ENCODE measurements around the gene SERPINA6.

Gene SERPINA6

GRCh38 chr14:94349276-94349675 lies 26.1 kb upstream of the SERPINA6 start:
- DNase-seq, result no peak

GRCh38 chr14:94348836-94349235 lies 25.7 kb upstream of the SERPINA6 start:
- DNase-seq, result no peak

- DNase-seq, result no peak
Observed at GRCh38 chr14:94346841-94347240, 23.7 kb upstream of the SERPINA6 start.

- peak; percentile 41 for DNase-seq
Observed at GRCh38 chr14:94346065-94346786, 23.1 kb upstream of the SERPINA6 start.

GRCh38 chr14:94345344-94346064 lies 22.4 kb upstream of the SERPINA6 start:
- DNase-seq, result no peak

- DNase-seq, result no peak
Observed at GRCh38 chr14:94344389-94344788, 21.3 kb upstream of the SERPINA6 start.

GRCh38 chr14:94343238-94344005 lies 20.3 kb upstream of the SERPINA6 start:
- no peak for DNase-seq

- no peak for DNase-seq
Observed at GRCh38 chr14:94342334-94342934, 19.3 kb upstream of the SERPINA6 start.

GRCh38 chr14:94341656-94342333 lies 18.7 kb upstream of the SERPINA6 start:
- no peak for DNase-seq

GRCh38 chr14:94340533-94340932 lies 17.4 kb upstream of the SERPINA6 start:
- DNase-seq, result no peak

- DNase-seq, result no peak
Observed at GRCh38 chr14:94338023-94338422, 14.9 kb upstream of the SERPINA6 start.

GRCh38 chr14:94337274-94337673 lies 14.1 kb upstream of the SERPINA6 start:
- DNase-seq, result no peak

GRCh38 chr14:94334872-94335271 lies 11.7 kb upstream of the SERPINA6 start:
- no peak for DNase-seq

GRCh38 chr14:94332587-94332986 lies 9.5 kb upstream of the SERPINA6 start:
- no peak for DNase-seq

GRCh38 chr14:94332063-94332583 lies 9.0 kb upstream of the SERPINA6 start:
- no peak for DNase-seq

GRCh38 chr14:94331462-94331861 lies 8.3 kb upstream of the SERPINA6 start:
- no peak for DNase-seq

- DNase-seq, result no peak
Observed at GRCh38 chr14:94330857-94331256, 7.7 kb upstream of the SERPINA6 start.

- no peak for DNase-seq
Observed at GRCh38 chr14:94330432-94330831, 7.3 kb upstream of the SERPINA6 start.

- no peak for DNase-seq
Observed at GRCh38 chr14:94329857-94330256, 6.7 kb upstream of the SERPINA6 start.

GRCh38 chr14:94328196-94328595 lies 5.1 kb upstream of the SERPINA6 start:
- no peak for DNase-seq

GRCh38 chr14:94321421-94322271 lies 1.5 kb downstream of the SERPINA6 start:
- DNase-seq, result no peak

Measured in activated naive CD4-positive, alpha-beta T cell treated with anti-CD3 and anti-CD28 coated beads, Interleukin-2, amount 50 U/mL, for 16 hours (primary cell).